Pulmonary artery endothelial cell (primary cell): ENCODE data around the gene BAIAP2. TPM values are rescaled to one million over a fixed set of nuclear protein-coding genes. Genes with fewer than 3 reads are reported as not detected.

Source experiments
- DNase-seq: peaks from one replicate; pipeline ENCODE4 v3.0.0-alpha.2; 2011; ENCODE audit warnings: low read depth, low spot score
- total RNA-seq: library from RNA; depleted of rRNA; stranded (reverse); fragments of >200 nt; gene quantifications from 2 replicates; pipeline ENCODE4 v1.2.3, GENCODE V29; 2014

The BAIAP2 gene
- total RNA-seq, 1 donor from 2014 or later: 8.0 TPM

GRCh38 chr17:81156866-81157805 is 122.2 kb downstream of the BAIAP2 start:
- DNase-seq: no peak

DNA sequence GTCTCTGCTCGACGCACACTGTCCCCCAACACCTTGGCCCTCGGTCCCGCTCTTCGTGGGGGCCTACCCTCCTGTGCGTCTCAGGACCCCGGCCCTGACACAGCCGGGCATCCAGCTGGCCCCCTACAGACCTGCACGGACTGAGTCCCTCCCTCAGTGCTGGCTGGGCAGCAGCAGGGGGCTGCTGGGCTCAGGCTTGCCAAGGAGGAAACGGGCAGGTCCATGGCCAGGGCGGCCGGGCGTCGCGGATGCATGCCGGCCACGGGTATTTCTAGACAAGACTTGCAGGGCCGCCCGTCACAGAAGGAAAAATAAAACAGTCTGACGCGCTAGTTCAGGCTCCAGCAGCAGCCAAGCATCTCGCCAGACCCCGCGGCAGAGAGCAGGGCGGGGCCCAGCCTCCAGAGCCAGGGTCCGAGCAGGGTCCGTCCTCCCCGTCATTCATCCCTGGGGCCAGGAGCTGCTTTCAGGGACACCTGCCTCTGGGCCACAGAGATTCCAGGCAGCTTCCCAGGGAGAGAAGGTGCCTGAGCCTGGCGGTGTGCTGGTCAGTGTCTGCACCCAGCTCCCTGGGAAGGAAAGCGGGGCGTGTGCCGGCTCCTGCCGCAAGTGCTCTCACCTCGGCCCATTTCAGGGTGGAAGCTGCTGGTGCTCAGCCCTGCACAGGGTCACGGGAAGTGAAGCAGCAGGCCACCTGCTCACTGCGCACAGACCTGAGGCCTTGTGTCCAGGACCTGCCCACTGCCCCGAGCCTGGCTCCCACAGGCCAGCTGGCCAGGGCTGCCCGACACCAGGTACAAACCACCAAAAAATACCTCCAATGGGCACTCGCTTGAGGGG is 123.1 kb downstream of the BAIAP2 start:
- DNase-seq: no peak

GRCh38 chr17:81158688-81159590 is 124.0 kb downstream of the BAIAP2 start:
- no peak for DNase-seq

DNA sequence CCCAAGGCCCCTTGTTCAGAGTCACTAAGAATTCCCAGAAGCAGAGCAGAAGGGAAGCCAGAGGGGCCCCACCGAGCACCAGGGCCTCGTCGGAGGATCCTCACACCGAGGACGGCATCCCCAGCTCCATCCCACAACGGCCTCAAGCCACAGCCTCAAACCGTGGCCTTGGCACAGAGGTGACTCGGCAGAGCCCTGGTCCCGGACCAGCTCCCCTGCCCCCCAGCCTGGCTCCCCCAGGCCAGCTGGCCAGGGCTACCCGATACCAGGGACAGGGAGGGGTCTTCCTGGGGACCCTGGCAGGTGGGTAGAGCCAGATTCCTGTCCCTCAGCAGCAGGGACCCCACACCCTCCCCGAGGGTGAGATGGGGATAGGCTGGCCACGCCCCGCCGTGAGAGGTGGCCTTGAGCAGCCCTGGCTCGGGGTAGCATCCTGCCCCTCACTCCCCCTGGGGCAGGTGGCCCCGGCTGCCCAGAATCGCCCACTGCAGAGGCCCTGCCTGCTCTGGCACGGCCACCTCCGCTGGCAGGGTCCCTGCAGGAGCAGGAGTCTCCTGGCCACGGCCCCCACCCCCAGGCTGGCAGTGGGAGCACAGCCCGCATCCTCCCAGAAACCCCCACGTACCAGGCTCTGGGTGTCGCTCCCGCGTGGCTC is 124.8 kb downstream of the BAIAP2 start:
- no peak for DNase-seq

DNA sequence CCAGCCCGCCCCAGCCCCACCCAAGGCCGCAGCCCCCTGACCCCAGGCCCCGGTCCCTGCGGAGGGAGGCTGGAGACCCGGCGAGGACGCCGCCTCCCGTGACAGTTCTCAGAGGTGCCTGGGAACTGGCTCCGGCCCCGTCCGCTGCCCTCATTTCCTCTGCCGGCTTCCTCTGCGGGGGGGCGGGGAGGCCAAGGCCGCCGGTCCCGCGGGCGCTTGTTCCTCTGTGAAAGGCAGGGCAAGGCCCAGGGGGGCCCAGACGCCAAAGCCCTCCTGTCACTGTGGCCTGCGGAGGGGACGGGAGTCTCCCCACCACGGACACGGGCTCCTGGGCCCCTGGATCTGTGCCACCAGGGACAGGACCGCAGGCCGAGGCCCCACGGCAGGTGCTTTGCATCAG is 125.4 kb downstream of the BAIAP2 start:
- DNase-seq: no peak

- no peak for DNase-seq
Observed at GRCh38 chr17:81160747-81161453, 125.9 kb downstream of the BAIAP2 start.

DNA sequence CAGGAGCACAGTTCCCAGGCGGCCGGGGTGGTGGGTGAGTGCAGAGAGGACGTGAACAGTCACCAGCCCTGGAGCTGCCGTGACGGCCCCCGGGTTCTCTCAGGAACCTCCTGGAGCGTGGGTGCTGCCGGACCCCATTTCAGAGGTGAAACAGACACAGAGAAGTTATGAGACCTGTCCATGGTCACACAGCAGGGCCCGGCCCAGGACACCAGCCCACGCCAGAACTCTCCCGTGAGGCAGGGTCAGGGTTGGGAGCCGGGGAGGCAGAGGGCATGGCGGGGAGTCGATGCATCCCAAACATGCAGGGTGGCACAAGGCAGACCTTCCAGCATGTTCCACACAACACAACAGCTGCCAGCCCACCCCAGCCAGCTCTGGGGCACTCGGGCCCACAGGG is 126.6 kb downstream of the BAIAP2 start:
- DNase-seq: no peak

DNA sequence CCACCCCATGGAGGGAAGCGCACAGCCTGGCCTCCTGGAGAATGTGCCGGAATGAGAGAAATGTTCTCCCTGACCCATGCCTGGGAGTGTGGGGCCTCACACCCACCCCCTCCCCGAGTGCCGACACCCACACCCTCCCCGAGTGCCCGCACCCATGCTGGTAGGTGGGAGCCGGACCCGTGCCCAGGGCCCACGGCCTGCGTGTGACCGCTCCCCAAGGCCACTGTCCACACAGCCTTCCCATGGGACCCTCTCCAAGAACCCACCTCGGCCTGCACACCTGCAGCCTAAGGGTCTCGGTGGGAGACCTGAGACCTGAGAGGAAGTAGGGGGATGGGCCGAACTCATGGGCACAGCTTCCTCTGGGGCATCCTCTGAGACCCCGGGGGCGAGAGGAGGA is 127.0 kb downstream of the BAIAP2 start:
- DNase-seq: no peak

DNA sequence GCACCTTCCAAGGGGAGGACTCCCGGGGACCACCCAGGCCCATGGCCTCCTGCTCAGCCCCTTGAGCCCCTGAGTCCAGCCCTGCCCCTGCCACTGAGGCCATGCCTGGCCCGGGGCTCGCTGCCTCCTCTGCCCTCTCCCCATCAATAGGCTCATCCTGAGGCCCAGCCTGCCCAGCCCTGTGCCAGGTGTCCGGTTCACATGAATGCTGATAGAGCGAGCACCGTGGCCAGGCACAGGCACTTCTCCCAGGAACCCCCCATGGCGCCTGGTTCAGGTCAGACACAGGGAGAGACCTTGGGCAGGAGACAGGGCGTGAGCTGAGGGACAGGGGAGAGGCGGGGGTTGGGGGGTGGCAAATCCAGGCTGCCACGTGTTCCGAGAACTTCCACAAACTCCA is 127.5 kb downstream of the BAIAP2 start:
- DNase-seq: no peak

DNA sequence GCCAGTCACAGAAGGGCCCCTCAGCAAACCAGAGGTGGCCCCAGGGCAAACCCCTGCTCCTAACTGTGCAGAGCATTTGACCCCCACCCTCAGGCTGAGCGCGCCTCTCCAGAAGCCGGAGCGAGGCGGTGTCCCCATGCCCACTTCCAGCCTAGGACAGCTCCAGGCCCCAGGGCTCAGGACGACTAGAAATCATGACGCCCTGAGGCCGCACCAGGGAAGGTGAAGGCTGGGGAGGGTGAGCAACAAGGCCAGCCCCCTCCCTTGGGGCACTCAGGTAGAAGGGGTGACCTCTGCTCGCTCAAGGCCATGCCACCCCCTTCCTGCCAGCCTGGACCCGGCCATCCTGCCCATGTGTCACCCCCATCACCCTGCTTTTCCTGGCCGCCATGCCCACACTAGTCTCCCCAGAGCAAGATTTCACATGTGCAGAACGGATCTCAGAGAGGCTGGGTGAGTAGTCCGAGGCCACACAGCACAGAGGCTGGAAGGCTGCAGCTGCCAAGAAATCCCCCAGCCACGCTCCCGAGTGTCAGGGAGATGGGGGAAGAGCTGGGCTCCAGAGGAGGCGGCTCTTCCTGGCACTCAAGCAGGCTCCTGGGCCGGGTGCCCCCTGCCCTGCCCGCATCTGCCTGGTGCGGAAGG is 128.2 kb downstream of the BAIAP2 start:
- no peak for DNase-seq

DNA sequence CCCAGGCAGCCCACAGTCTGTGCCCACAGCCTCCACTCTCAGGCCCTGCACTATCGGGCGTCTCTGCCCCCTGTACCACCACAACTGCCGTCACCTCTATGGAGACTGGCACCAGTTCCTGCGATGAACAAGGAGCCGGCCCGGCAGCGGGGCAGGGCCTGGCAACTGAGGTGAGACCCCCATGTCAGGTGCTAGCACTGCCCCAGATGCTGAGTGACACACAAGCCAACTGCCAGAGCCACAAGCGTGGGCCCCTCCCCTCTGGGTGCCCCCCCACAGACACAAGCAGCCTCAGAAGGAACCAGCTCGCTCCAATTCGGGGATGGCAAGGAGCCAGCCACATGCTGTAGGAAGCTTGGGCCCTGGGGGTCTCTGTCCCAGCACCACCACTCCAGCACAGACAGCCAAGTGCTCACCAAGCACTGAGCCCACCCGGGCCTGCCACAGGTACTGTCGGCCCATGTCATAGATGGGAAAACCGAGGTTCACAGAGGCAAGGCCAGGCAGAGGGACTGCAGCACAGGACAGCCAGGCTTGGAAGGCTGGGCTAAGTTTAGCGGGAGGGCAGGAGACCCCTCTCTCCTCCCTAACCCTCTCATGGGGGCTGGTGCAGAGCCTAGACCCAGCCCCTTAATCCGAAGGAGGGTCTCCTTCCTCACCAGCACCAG is 128.9 kb downstream of the BAIAP2 start:
- DNase-seq: no peak

DNA sequence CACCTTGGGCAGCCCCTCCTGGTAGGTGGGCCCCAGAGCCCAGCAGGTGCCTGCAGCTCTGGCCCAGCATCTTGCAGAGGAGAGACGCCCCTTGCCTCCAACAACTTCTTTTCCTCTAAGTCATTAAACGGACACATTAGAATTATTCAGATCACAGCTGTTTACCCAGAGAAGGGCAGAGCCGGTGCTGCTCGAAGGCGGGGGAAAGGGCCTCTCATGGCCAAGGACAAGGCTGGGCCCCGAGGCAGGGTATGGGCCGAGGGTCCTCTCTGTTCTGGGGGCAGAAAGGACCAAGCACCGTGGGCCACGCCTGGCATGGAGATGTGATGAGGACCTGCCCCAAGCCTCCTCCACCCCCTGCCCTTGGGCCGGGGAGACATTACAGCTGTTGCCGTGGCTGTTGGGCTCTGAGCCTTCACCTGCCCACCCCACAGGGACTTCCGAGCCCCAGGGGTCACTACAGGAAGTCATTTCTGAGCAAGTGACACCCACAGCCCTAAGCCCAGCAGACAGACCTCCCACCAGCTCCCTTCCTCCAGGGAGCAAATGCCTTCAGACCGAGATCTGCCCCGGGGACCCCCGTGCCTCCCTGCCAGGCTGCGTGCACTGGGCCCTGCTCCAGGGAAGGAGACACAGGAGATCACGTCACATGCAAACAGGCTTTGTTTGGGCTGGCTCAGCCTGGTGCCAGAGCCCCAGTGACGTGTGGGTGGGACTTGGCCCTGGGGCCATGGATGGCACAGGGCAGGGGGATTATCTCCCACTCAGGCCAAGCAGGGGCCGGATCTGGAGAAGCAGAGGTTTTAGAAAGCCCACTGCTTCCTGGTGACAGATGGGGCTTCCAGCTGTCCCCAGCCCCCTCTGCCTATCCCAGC is 129.7 kb downstream of the BAIAP2 start:
- no peak for DNase-seq

DNA sequence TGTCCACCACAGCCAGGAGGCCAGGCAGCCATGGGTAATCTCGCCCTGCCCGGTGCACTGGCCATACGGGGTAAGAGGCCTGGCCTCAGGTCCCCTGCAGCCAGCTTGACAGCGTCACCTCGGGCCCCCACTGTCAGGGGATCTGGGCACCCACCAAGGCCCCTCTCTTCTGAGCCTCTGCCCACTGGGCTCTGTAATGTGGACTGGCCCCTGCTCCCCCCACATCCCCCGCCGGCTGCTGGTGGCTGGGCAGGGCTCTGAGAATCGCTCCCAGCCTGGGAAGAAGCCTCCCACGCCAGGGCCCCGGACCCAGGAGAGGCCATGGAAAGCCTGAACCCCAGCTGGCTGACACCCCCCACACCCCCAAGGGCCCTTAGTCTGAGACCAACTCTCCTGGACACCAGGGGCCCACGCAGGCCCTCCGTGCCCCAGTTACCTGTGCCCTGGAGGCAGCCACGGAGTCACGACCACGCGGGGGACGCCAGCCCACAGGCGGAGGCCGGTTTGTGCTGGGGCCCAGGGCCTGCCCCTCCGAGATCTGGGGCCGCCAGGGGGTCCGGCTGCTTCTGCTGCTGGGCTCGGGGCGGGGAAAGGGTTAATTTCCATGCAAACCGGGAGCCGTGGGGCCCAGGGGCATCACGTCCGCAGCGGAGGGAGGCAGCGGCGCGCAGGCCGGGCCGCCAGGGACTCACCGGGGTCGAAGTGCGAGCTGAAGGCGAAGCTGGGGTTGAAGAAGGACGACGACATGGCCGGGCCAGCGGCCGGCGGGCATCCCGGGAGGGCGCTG is 130.5 kb downstream of the BAIAP2 start, which contains the start of gene PVALEF:
PVALEF (plus strand) TSS at position 262 of the 787 bp plus-strand sequence. CDS start 15,720 bp downstream, outside the sequence.
- no peak for DNase-seq

- no peak for DNase-seq
Observed at GRCh38 chr17:81166033-81166492, 131.1 kb downstream of the BAIAP2 start, which contains the start of gene AATK. AATK (minus strand) TSS chr17:81166221; CDS start chr17:81165992, 229 bp downstream.
